Aorta (tissue), 5 donors: ENCODE data around the gene RBMS1. TPM values are rescaled to one million over a fixed set of nuclear protein-coding genes. Genes with fewer than 3 reads are reported as not detected.

Source experiments
- ATAC-seq: fragments of 200-7000 bp; cut with Tn5 transposase; one replicate; pipeline ENCODE4 v1.9.1; 2022; ENCODE audit warnings: moderate library complexity; ENCODE audit not compliant: low FRiP score
- DNase-seq, 2 donors: peaks; one replicate each; pipeline ENCODE4 v3.0.0-alpha.2; 2020
- H3K27ac ChIP-seq, 2 donors: one replicate each; pipeline ENCODE4 v1.5.1; 2013; ENCODE audit warnings: low read length in 2 of 2, mild to moderate bottlenecking in 2 of 2, moderate library complexity in 2 of 2, control low read depth in 1 of 2, inconsistent platforms in 1 of 2, low read depth in 1 of 2
- H3K27me3 ChIP-seq, 2 donors: one replicate each; pipeline ENCODE4 v1.6.1; 2013; ENCODE audit warnings: control low read depth in 1 of 2, low read length in 1 of 2, mild to moderate bottlenecking in 1 of 2, moderate library complexity in 1 of 2; ENCODE audit not compliant: insufficient read depth in 2 of 2, control insufficient read depth in 1 of 2
- H3K36me3 ChIP-seq, 2 donors: one replicate each; pipeline ENCODE4 v1.6.1; 2013; ENCODE audit warnings: control low read depth in 1 of 2, low read length in 1 of 2, mild to moderate bottlenecking in 1 of 2; ENCODE audit not compliant: insufficient read depth in 2 of 2, control insufficient read depth in 1 of 2
- H3K4me1 ChIP-seq, 2 donors: one replicate each; pipeline ENCODE4 v1.6.1; 2013; ENCODE audit warnings: low read length in 2 of 2, control low read depth in 1 of 2, mild to moderate bottlenecking in 1 of 2, moderate library complexity in 1 of 2; ENCODE audit not compliant: insufficient read depth in 2 of 2, control insufficient read depth in 1 of 2
- H3K4me3 ChIP-seq, 2 donors: one replicate each; pipeline ENCODE4 v1.5.1; 2013; ENCODE audit warnings: low read length in 2 of 2, control low read depth in 1 of 2, mild to moderate bottlenecking in 1 of 2
- H3K9me3 ChIP-seq: one replicate; pipeline ENCODE4 v1.6.1; 2013; ENCODE audit warnings: mild to moderate bottlenecking, low read length; ENCODE audit not compliant: control insufficient read depth
- whole genome bisulfite sequencing, 2 donors: extraction: QIAGEN DNeasy Blood & Tissue Kit; methylation state at CpG; one replicate each; pipeline ENCODE4 v1.1.7; 2013; 5-methylcytosine and 5-hydroxymethylcytosine counted together
- intact Hi-C, 2 donors: fragments of 100-400 bp; cut with DNase I; formaldehyde crosslinking; loops; one replicate each; pipeline versions ENCODE4 v1.14.2 to v1.15.0; 2022
- polyA plus RNA-seq, 2 donors: library from polyadenylated mRNA; stranded (reverse); fragments of 200-250 nt; gene quantifications; one replicate each; pipeline ENCODE4 v1.2.3, GENCODE V29; 2013
- total RNA-seq, 2 donors: library from RNA; stranded (reverse); fragmentation: NEBNext Ultra II Directional; extraction: Animal tissue kit (Norgen Biotek cat#: 25700); gene quantifications; one replicate each; pipeline ENCODE4 v1.2.1, GENCODE V29; 2021
- donor health status: healthy with polysubstance abuse.
- donor health status: Bipolar disorder and iron deficiency.
- donor health status: DM: no; HTN: no; CAD: no.
- donor health status: DM: no; HTN: no; CAD: no.
- donor health status: DM: yes; HTN: yes; CAD: no.

The RBMS1 gene
- total and polyA plus RNA-seq, 4 donors, result 32.8 to 146 (median 99.3) TPM

DNA sequence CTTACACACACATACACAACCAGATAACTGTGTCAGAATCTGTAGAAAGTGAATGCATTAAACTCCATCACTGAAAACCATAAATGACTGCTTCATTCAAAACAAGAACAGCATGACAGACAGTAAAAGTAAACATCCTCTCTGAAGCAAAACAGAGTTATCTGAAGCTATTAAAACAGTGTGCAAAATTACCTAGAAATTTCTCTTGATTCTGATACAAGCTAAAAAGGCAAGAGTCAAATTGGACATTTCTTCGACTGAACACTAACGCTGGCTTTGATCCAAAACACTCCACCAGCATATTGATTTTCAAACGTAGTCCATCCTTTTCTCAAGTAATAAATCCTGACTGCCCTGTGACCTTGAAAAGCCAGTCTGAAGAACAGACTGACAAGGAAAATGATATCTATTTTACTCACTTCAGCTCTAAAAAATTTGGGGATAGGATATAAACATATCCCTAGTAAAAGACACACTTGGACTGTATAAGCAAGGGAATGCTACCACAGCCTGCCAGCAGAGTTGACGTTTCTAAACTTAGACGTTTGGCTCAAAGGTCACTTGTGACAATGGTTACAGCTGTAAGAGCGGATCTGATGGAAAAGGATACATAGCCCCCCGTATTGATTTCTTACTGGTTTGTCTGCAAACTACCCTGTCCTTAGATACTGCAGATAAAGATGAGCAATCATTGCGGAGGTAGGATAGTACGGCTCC is 164.6 kb downstream of the RBMS1 start:
- 22 to 24% methylated on average over 9 of the region's 9 CpGs for WGBS, 2 donors
- Histone ChIP-seq H3K9me3 (no peaks in the 10 kb centered on the region), H3K27me3 (no peaks in the 10 kb centered on the region), H3K36me3 (peaks cover 0 to 2% of the 10 kb centered on the region in 2 donors), H3K27ac (no peak overlapping the region), H3K4me1 (peaks cover 8 to 14% of the 10 kb centered on the region in 2 donors), H3K4me3 (no peak overlapping the region)
- DNase-seq (no peak), ATAC-seq (peak; percentile 4)
- intact Hi-C loops, result loop anchor here in 1 of 2 donors (5.0 to 10.0 kb wide), 3 partner anchors 56 to 643 kb away; partner anchors contain the start of gene RBMS1

GRCh38 chr2:160326786-160327185 is 166.8 kb downstream of the RBMS1 start:
- no peak overlapping the region for H3K4me3 ChIP-seq
- ATAC-seq (no peak), DNase-seq (no peak)
- H3K27me3 ChIP-seq, result no peaks in the 10 kb centered on the region
- no peak overlapping the region for H3K27ac ChIP-seq
- no peaks in the 10 kb centered on the region for H3K9me3 ChIP-seq
- intact Hi-C loops, result loop anchor here in 1 of 2 donors (5.0 to 10.0 kb wide), 3 partner anchors 58 to 646 kb away; partner anchors contain the start of gene RBMS1
- H3K36me3 ChIP-seq, result peaks cover 0 to 2% of the 10 kb centered on the region in 2 donors
- H3K4me1 ChIP-seq, result peaks cover 5 to 13% of the 10 kb centered on the region in 2 donors

DNA sequence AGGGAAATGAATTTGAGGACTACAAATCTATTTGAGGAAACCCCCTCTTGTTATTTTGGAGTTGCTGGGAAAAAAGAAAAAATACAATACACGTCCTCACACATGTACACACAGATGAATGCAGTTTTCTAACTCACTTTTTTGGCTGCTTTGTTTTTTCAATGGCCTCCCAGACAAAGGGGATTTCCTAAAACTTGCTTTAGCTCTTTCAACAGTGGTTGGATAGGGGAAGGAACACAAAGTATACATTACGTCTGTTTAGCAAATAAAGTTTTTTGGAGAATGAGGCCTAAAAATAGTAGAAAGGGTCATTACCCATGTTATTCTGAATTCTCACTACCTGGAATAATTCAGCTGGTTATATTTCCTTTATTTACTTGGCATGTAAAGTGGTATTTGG is 168.2 kb downstream of the RBMS1 start:
- Histone ChIP-seq H3K4me1 (peaks cover 7 to 11% of the 10 kb centered on the region in 2 donors), H3K27ac (no peak overlapping the region)
- DNase-seq, result no peak

GRCh38 chr2:160324917-160325316 is 168.7 kb downstream of the RBMS1 start:
- no peak for DNase-seq
- ATAC-seq, result no peak
- 57 to 63% methylated on average over 3 of the region's 3 CpGs for WGBS, 2 donors
- Histone ChIP-seq H3K9me3 (no peaks in the 10 kb centered on the region), H3K4me3 (no peak overlapping the region), H3K27me3 (no peaks in the 10 kb centered on the region), H3K36me3 (no peaks in the 10 kb centered on the region), H3K4me1 (peaks cover 7 to 11% of the 10 kb centered on the region in 2 donors), H3K27ac (no peak overlapping the region)
- intact Hi-C loops, result loop anchor here (2.0 to 10.0 kb wide), 4 partner anchors 60 to 647 kb away; partner anchors contain the start of gene RBMS1 (in 1 of the 2)

More for the DNA sequence above, 168.2 kb downstream of the RBMS1 start:
- H3K4me3 ChIP-seq, result no peak overlapping the region
- H3K9me3 ChIP-seq, result no peaks in the 10 kb centered on the region
- 43 to 50% methylated on average over 2 of the region's 2 CpGs for WGBS, 2 donors
- intact Hi-C loops, result loop anchor here (2.0 to 10.0 kb wide), 4 partner anchors 59 to 647 kb away; partner anchors contain the start of gene RBMS1 (in 1 of the 2)
- no peak for ATAC-seq
- no peaks in the 10 kb centered on the region for H3K27me3 ChIP-seq
- H3K36me3 ChIP-seq, result no peaks in the 10 kb centered on the region

DNA sequence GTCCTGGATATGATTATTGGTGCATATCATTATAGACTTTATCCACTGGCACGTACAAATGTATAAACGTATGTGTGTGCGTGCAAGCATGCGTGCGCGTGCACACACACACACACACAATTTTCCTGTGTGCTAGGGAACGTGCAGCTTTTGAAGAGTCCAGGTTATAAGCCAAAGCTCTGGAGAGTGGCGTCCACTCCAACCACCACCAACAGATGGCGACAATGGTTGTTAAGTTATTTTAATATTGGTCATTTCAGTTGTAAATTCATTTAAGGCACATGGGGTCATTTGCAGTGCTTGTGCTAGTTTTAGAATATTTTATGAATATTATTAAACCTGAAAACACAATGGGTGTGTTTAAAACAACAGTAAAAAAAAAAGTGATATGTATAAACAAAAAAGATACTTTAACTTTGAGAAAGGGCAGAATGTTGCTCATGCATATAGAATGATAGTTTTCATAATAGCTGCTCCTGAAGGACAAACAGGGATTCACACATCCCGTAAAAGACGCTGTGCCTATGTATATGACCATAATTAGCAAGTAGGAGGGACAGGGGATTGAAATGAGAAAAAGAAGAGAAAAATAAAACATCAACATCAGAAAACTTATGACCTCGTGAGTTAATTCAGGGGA is 169.3 kb downstream of the RBMS1 start:
- Histone ChIP-seq H3K27ac (no peak overlapping the region), H3K9me3 (no peaks in the 10 kb centered on the region), H3K4me1 (peaks cover 7 to 11% of the 10 kb centered on the region in 2 donors), H3K36me3 (no peaks in the 10 kb centered on the region), H3K4me3 (no peak overlapping the region), H3K27me3 (no peaks in the 10 kb centered on the region)
- intact Hi-C loops, result loop anchor here (2.0 to 10.0 kb wide), 3 partner anchors 61 to 647 kb away; partner anchors contain the start of gene RBMS1 (in 1 of the 2)
- ATAC-seq, result peak; percentile 68
- peak; percentile 56 to 81 for DNase-seq
- 42 to 43% methylated on average over 12 of the region's 12 CpGs for WGBS, 2 donors

GRCh38 chr2:160322320-160322719 is 171.3 kb downstream of the RBMS1 start:
- H3K4me1 ChIP-seq, result peaks cover 7 to 15% of the 10 kb centered on the region in 2 donors
- H3K36me3 ChIP-seq, result no peaks in the 10 kb centered on the region
- H3K27ac ChIP-seq, result no peak overlapping the region
- WGBS, 2 donors, result 75 to 81% methylated on average over 3 of the region's 3 CpGs
- no peaks in the 10 kb centered on the region for H3K9me3 ChIP-seq
- intact Hi-C loops, result loop anchor here in 1 of 2 donors (10.0 kb wide), 2 partner anchors 62 to 172 kb away; partner anchors contain the start of gene RBMS1
- no peaks in the 10 kb centered on the region for H3K27me3 ChIP-seq
- H3K4me3 ChIP-seq, result no peak overlapping the region
- DNase-seq (no peak), ATAC-seq (no peak)

DNA sequence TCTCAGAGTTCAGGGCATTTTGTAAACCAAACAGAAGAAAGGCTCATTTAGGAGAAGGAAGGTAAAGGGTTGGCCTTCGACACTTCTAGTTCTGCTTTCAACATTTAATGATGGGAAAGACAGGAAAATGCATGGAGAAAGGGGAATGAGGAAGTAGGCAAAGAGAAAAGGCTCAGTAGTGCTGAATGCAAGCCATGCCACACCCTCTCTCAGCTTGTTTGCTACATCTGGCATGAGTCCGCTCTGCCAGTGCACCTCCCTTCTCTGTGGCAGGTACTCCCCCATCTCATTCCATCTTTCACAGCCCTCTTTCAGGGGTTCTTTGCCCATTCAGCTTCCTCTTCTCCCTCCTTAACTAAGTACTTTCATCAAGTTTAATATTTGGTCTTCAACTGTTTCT is 172.6 kb downstream of the RBMS1 start:
- intact Hi-C loops, result loop anchor here in 1 of 2 donors (10.0 kb wide), 2 partner anchors 64 to 174 kb away; partner anchors contain the start of gene RBMS1
- Histone ChIP-seq H3K36me3 (no peaks in the 10 kb centered on the region), H3K27me3 (no peaks in the 10 kb centered on the region), H3K9me3 (no peaks in the 10 kb centered on the region), H3K4me1 (peaks cover 7 to 19% of the 10 kb centered on the region in 2 donors), H3K27ac (no peak overlapping the region), H3K4me3 (no peak overlapping the region)
- 51 to 54% methylated on average over 2 of the region's 2 CpGs for WGBS, 2 donors
- no peak for ATAC-seq
- DNase-seq, result no peak

GRCh38 chr2:160319700-160320099 is 173.9 kb downstream of the RBMS1 start:
- Histone ChIP-seq H3K27me3 (no peaks in the 10 kb centered on the region), H3K9me3 (no peaks in the 10 kb centered on the region), H3K4me1 (peaks cover 5 to 20% of the 10 kb centered on the region in 2 donors), H3K4me3 (no peak overlapping the region), H3K27ac (no peak overlapping the region), H3K36me3 (no peaks in the 10 kb centered on the region)
- ATAC-seq, result no peak
- no peak for DNase-seq
- intact Hi-C loops, result loop anchor here in 1 of 2 donors (5.0 to 10.0 kb wide), 3 partner anchors 47 to 175 kb away; partner anchors contain the start of gene RBMS1
